DMS53 (cell line): ENCODE data around the gene TSHZ2.

Source experiments
- DNase-seq: peaks from one replicate; lab custom pipeline; 2025; lab: John Stamatoyannopoulos, UW

Gene TSHZ2

DNA sequence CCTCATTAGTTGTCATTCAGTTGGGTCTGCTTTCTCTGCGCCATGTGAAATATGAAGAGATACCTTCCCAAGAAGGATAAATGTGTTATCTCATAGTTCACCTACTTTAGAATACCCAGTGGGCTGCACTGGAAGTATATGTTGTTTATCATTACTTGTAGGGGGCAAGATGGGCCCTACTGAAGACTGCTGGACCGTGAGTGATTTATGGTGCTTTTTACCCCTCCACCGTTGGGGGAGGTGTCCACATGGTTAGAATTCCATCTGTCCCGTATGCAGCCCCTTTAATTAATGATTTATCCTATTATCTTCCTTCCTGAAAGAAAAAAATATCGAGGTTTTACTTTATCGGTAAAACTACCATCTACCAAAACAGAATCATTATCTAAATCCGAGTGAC, 97.0 kb downstream of the TSHZ2 start:
- no peak for DNase-seq

DNA sequence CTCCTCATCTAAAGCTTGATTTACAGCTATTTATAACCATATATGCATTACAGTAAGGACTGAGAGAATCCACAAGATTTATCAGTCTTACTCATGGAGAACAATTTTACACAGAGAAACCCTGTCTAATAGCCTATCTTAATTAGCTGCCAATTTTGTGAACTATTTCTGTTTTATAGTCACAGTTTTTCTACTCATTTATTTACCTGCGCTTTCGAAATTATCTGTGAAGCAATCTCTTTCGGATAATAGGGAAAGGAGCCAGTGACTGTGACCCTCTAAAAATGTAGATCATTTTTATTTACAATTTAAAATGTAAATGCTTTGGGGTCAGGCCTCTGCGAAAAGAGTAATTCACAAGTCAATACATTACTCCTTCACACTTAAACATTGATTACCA, 98.1 kb downstream of the TSHZ2 start:
- no peak for DNase-seq

DNA sequence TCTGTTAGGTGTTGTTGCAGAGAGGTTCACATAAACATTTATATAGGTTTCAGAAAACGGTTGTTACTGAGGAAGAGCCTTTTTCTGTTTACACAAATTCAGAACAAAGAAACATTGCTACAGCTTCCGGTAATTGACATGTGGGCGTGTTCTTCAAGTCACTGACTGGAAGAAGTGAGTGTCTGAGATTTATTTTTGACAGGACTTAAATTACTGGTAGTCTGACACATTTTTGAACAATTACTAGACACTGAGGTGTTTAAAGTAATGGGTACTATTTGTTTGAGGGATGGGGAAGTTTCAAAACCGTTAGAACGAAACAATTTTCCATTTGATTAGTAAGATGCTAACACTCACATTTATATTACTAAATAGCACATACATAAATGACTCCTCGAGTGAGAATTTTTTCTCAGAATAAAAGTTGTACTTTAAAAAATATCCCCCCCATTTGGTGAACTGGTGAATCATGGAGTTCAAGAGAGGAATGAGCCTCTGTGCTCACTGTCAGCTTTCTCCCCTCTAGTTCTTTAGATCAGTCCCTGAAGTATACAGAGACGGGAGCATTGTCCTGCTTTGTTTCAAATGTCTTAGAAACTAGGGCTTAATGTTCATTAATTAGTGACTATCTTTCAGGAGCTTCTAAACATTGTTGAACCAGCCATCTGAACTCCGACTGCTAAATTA, 98.7 kb downstream of the TSHZ2 start:
- DNase-seq: no peak

DNA sequence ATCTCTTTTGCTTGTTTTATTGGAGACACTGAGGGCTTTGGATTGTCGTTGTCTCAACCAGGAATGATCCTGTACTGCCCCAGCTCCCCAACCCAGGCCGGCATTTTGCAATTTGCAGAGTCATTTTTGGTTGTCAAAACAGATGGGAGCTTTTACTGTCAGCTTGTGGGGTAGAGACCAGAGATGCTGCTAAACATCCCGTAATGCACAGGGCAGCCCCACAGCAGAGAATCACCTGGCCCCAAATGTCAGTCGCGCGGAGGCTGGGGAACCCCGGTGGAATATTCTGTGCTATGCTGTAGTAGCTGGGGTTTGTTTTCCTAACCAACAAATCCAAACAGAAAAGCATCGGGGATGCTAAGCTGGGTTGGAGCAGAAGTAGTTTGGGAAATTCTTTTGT, 99.7 kb downstream of the TSHZ2 start:
- no peak for DNase-seq

DNA sequence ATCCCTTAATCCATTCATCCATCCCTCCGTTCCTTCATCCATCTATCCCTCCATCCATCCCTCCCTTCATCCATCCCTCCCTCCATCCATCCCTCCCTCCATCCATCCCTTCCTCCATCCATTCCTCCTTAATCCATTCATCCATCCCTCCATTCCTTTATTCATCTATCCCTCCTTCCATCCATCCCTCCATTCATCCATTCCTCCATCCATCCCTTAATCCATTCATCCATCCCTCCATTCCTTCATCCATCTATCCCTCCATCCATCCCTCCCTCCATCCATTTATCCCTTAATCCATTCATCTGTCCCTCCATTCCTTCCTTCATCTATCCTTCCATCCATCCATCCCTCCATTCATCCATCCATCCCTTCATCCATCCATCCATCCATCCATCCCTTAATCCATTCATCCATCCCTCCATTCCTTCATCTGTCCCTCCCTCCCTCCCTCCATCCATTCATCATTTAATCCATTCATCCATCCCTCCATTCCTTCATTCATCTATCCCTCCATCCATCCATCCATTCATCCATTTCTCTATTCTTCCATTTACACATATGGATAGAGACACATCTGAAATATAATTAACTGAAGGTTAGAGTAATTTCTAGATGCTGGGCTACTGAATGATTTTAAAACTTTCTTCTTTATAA, 100.9 kb downstream of the TSHZ2 start:
- DNase-seq: no peak

DNA sequence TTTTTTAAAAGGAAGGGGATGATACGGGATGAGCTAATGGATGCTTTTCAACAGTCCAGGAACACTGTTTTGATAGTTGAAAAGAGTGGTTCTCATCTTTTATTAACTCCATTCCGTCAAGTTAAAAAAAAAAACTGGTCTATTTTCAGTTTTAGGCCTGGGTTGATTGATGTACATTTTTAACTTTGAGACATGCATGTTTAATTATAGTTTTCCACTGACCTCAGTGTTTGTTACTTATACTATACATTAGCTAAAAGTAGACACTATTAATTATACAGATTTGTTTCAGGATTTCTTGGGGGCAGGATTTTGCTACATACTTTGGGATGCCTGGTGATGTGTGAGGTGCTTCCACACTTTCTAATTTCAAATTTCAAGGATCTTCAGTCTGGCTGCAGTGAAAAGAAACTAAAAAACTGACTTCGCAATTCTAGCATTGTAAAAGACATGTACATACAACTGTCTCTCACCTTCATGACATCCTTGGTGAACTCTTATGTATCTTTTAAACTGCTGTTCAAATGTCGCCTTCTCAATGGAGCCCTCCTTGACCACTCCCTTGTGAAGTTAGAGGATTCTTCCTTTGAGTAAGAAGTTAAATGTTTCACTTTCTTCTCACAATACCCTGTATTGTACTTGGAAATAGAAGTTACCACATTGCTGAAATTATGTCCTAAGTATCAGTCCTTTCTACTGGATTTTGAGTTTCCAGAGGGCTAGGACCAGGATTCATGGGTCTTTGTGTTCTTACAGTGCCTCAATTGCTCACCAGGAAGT, 101.7 kb downstream of the TSHZ2 start:
- no peak for DNase-seq

DNA sequence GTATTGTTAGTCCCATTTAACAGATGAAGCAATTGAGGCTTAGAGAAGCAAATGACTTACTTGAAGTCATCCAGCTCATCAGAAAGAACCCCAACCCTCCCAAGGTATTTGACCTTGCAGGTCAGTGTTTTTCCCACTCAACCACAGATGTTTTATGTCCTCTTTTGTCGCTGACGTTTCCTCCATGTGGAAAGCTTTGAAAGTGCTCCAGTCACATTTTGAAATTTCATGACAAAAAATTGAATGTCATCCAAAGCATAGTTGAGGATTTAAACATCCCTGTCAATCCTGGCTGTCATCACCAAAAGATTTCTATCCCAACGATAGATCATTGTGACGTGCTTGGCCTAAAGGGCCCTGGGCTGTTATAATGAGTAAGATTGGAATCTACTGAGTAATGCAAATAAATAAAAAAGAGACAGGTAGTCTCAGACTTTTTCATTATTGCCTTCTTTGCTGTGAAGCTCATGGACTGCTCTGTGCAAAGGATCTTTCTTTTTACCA, 102.7 kb downstream of the TSHZ2 start:
- no peak for DNase-seq

DNA sequence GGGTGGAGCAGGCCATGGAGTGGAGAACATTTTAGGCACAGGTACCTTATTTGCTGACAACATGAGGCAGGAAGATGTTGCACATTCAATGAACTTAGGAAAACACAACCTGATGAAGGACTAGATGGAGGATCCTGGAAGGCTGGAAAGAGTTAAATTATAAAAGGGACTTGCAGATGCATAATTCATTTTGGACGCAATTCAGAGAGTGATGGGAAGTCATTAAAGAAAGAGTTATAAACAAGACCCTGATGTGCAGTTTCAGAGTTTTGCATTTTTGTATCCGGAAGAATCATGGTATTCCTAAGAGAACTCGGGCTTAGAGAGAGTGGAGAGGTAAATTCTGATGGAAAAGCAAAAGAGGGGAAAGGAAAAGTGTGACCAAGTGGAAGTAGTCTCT, 104.5 kb downstream of the TSHZ2 start:
- DNase-seq: no peak

DNA sequence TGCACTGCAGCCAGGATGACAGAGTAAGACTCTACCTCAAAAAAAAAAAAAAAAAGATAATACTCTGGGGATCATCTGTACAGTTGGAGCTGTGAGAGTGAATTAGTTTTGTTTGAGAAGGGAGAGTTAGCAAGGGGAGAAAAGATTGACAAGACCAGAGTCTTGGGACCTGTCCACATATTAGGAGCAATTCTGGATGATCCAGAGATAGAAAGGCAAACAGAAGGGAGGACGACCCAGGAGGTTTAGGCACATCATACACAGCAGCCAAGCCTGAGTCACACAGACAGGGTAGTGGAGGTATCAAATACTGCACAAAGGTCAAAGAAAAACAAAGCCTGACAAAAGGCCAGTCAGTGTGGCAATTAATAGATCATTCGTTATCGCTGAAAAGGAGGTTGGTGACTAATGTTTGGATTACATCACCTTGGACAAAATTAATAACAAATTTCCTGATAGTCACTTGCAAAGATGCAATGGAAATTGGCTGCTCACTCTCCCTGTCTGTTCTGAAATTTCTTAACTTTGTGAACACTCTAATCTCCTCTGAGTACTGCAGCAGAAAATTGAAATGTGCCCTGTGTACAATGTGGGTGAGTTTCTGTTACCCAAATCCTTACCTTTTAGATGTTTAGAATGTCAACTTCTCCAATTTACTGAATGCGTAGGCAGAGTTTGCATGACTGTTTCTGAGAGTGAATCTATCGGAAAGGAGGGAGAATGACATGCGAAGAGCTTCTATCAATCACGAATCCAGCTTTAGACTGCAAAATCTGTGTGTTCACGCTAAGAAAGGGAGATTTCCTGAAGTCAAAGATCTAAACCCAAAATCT, 105.4 kb downstream of the TSHZ2 start:
- no peak for DNase-seq

DNA sequence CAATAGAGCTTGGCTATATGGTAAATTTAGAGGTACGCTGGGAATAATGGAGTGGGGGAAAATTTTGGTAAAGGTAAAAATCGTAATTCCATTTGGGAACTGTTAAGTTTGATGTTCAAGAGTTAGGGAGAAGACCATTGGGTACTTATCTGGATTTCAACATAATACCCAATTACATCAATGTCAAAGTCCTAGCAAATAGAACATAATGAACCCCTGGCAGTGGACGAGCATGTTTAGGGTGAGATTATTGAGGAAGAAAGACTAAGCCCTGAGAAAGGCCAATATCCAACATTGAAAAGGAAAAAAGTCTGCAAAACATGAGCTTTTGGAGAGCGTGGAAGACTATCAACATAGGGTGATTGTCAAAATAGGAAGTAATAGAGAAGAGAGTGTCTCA, 106.6 kb downstream of the TSHZ2 start:
- no peak for DNase-seq

DNA sequence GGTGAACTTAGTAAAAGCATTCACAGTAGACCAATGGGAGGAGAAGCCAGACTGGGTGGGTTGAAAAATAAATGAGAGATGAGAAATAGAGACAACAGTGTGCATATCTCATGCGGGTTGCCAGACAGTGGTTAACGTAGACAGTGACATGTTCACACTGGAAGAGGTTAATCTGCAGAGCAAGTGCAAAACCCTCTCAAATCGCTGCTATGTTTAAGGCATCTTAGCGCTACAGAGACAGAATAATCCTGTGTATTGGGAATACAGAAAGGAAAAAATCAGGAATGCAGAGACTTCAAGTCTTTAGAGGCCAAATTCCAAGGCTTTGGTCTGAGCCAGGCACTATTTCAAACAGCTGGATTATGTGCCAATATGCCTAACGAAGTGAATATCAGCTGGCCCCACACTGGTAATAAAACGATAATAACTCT, 107.1 kb downstream of the TSHZ2 start:
- no peak for DNase-seq

DNA sequence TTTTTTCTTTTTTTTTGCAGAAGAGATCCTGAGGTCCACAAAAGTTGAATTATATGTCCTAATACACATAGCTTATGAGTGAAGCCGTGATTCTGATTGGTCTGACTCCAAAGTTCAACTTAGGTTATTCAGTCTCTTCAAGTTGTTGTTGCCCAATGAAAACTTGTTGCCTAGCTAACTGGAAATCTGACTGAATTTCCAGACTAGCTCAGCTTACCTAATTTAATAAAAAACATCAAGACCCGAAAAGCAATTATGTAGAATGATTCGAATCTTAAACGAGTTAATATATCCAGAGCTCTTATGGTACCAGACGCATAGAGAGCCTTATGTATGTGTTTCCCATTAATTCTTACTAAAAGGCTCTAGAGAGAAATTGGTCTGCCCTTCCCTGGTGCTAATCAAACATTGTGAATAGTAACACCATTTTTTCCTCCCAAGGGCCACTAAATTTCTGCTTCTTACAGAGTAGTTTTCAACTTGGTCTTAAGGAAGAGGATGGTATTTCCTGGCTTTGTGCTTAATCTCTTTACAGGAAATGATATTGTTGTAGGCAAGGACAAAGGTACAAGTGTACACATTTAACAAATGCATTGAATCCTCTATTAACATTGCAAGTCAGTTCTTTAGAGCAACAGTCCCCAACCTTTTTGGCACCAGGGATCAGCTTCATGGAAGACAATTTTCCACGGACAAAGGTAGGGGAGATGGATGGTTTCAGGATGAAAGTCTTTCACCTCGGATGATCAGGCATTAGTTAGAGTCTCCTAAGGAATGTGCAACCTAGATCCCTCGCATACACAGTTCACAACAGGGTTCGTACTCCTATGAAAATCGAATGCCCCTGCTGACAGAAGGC, 107.9 kb downstream of the TSHZ2 start:
- no peak for DNase-seq

DNA sequence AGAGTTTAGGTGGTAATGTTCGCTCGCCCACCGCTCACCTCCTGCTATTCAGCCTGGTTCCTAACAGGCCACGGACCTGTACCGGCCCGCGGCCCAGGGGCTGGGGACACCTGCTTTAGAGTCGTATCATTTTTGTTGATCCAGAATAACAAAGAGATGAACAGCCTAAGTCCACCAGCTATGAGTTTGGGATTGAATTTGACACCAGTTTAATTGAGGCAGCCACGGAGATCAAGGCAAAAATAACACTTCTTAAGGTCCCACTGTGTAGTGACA, 108.5 kb downstream of the TSHZ2 start:
- DNase-seq: no peak

DNA sequence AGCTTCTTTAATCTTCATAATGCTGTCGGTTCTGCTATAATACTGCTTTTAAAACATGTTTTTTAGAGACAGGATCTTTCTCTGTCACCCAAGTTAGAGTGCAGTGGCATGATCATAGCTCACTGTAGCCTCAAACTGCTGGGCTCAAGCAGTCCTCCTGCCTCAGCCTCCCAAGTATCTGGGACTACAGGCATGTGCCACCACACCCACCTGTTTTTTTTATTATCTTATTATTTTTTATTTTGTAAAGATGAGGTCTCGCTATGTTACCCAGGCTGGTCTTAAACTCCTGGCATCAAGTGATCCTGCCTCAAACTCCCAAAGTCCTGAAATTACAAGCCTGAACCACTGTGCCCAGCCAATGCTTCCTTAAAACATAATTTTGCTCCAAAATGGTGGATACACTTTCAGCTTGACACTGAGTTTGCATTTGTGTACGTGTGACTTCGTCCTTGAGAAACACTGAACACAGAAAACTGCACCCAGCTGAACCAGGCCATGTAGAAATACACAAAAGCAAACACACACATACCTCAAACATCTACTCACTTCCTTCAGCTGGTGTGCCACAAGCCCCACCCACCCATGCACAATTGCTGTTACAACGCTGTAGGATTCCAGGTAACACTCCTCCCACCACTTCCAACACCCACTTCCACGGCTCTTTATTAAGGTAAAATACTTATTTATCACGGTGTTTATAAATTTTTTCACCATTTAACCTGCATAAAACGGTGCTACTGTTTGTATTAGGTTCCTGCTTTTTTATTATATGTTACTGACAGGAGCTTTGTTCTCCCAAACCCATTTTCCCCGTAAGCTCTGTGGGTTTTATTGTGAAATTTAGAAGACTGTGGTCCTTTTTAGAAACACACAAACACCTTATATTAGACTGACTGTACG, 109.1 kb downstream of the TSHZ2 start:
- DNase-seq: no peak

DNA sequence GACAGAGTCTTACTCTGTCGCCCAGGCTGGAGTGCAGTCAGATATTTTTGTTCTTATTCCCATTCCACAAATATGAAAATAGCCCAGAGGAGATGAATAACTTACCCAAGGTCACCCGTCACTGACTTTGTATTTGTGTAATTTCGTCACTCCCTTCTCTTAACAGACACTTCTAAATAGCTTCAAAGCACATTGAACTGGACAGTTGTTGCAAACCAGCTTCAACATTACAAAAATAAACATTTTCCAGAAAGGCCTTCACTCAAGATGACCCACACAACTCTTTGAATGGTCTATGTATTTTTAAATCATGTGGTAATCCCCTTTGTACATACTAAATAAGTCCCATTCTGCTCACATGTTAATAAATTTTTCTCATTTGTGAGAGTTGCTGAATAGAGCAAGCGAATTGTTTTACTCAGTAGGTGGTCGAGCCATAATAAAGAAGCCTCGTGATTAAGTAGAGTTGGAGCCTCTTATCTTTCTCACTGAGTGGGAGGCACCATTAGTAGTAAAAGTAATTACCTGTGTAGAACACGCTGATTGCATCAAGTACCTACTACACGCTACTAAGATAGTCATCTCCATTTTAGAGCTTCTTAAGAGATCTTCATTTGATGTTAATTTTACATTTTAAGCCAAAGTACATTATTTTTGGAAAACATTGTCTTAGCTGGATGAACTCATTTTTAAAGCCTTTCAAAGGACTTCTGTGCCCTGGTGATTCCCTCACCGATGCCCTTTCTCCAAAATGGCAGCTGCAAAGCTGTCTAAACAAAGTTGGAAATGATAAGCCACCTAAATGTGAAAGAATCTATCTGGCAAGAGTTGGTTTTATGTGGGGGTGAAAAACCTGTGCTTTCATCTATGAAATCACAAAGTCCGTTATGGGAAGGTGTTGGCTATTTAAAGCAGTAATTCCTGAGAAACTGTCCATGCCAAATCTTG, 110.0 kb downstream of the TSHZ2 start:
- DNase-seq: no peak

DNA sequence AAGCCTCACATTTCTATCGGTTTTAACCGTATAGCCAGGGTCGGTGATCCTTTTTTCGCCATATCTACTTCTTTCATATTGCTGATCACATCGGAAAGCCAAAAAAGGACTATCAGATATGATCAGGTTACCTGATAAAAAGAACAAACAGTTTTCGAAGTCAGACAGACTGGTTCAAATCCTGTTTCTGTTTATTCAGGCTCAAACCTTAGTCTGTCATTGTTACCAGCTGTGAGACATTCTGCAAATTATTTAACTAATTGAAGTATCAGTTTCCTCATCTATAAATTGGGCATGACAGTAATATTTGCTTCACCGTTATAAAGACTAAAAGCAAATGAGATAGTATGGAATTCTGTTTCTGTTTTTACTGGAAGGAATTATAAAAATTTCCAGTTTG, 111.3 kb downstream of the TSHZ2 start:
- DNase-seq: no peak

DNA sequence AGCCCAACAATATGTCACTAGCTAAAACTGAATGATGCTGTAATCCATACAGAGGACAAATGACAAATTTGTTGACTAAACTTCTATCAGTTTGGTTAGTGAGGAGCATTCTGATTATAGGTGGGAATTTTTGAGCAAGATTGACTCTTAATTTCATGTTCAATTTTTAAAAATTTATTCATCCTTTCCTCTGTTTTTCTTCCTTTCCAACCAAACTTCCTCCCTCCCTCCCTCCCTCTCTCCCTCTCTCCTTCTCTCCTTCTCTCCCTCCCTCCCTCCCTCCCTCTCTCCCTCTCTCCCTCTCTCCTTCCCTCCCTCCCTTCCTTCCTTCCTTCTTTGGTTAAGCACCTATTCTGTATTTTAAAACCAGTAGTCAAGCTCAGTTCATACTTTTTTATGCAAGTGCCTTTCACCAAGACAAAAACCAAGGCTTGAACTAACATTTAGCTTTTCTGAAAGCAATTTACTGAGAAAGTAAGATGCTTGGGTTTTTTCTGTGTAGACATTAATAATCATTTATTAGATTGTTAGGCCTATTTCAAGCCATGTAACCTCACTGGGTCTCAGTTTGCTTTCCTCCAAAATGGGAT, 112.3 kb downstream of the TSHZ2 start:
- DNase-seq: no peak

DNA sequence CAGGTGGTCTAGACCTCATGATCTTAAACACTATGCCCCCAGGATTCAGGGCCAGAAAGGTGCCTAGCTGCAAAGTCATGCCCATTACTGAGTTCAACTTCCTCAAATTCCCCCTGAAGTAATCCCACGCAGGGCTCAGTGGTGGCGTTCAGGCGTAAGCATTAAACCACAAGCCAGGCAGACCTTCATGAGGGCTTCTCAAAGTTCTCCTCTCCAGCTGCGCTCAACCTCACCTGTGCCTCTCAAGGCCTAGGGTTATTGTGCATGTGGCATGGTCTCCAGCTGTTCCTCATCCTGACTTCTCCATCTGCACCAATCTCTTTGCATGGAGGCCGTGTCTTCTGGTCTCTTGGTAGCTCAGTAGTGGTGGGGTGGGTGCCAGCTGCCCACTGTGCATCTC, 113.6 kb downstream of the TSHZ2 start:
- DNase-seq: no peak
